ENCODE measurements around the gene DTNBP1.

The DTNBP1 gene

DNA sequence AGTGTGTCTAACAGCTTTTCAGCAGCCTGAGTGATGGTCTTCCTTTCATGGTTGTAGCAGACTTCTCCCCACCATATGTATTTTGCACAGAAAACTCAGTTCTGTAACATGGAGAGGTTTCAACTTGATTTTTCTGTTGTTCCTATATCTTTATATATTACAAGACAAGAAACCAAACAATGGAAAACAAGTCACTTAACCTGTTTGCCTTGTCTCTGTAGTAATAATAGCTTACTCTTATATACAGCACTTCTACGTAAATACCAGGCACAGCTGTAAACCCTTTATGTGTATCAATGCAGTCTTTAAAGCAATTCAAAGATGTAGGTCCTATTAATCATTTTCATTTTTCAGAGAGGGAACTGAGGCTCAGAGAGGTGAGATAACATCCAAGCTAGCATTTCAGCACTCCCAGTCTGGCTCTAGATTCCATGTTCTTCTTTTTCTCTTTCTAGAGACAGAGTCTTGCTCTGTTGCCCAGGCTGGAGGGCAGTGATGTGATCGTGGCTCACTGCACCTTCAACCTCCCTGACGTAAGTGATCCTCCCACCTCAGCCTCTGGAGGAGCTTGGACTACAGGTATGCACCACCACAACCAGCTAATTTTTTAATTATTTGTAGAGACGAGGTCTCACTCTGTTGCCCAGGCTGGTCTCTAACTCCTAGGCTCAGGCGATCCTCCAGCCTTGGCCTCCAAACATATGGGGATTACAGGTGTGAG, 90.4 kb downstream of the DTNBP1 start:
- in situ Hi-C loops (cut with HindIII; ENCODE audit: low sequenced_read_pairs), result no loop called here
- no peak overlapping the region for H3K4me3 ChIP-seq (ENCODE audit: low read depth, low read length)
- no peak for TF ChIP-seq CTCF (IDR thresholded peaks at IDR 0.05; ENCODE audit: low read depth, low read length)
- DNase-seq (ENCODE audit: low read depth, low spot score), result no peak

- DNase-seq (ENCODE audit: low read depth, low spot score), result no peak
- no peak for TF ChIP-seq CTCF (IDR thresholded peaks at IDR 0.05; ENCODE audit: low read depth, low read length)
- in situ Hi-C loops (cut with HindIII; ENCODE audit: low sequenced_read_pairs), result no loop called here
- no peak overlapping the region for H3K4me3 ChIP-seq (ENCODE audit: low read depth, low read length)
Observed at GRCh38 chr6:15570171-15570570, 92.7 kb downstream of the DTNBP1 start.

DNA sequence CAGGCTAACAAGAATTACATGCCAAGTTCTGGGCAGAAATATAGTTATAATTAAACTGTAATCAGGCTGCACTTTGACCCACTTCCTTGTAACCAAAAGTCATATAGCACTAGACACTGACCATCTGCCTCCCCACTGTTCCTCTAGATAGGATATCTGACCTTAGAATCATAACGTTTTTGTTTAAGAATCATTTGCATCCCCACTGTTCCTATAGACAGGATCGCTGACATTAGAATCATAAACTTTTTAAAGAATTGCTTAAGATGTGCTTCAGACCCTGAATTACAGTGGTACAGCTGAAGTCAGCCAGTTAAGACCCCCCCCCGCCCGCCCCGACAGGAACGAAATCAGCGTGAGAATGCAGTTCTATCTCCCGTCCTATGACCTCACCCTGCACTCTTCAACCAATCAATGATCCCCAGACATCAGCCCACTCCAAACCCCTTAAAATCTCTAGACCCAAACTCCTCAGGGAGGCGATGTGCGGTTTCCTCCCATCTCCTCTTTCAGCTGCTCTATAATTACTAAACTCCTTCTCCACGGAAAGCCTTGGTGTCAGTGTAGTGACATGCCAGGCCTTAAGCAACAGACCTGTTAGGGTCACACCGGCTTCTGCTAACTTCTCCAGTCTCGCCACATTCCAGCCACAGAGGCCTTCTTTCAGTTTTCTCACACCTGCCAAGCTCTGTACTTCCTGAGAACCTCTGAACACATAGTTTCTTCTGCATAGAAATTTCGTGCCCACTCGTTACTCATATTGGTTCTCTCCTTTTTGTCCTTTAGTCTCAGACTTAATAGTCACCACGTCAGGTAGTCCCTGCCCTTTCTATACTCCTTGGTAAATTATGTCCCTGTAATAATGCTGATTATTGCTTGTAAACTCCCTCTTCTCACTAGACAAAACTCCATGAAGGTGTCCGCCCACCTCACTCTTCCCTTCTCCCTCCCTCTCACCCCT, 93.5 kb downstream of the DTNBP1 start:
- in situ Hi-C loops (cut with HindIII; ENCODE audit: low sequenced_read_pairs), result no loop called here
- no peak for DNase-seq (ENCODE audit: low read depth, low spot score)
- H3K4me3 ChIP-seq (ENCODE audit: low read depth, low read length), result no peak overlapping the region
- no peak for TF ChIP-seq CTCF (IDR thresholded peaks at IDR 0.05; ENCODE audit: low read depth, low read length)

- in situ Hi-C loops (cut with HindIII; ENCODE audit: low sequenced_read_pairs), result no loop called here
Observed at GRCh38 chr6:15562977-15563376, 99.9 kb downstream of the DTNBP1 start.

GRCh38 chr6:15561447-15562199, 101.2 kb downstream of the DTNBP1 start:
- in situ Hi-C loops (cut with HindIII; ENCODE audit: low sequenced_read_pairs), result no loop called here
- no peak for TF ChIP-seq CTCF (IDR thresholded peaks at IDR 0.05; ENCODE audit: low read depth, low read length)
- no peak for DNase-seq (ENCODE audit: low read depth, low spot score)
- no peak overlapping the region for H3K4me3 ChIP-seq (ENCODE audit: low read depth, low read length)

More at GRCh38 chr6:15562977-15563376, 99.9 kb downstream of the DTNBP1 start:
- no peak overlapping the region for H3K4me3 ChIP-seq (ENCODE audit: low read depth, low read length)
- no peak for DNase-seq (ENCODE audit: low read depth, low spot score)
- no peak for TF ChIP-seq CTCF (IDR thresholded peaks at IDR 0.05; ENCODE audit: low read depth, low read length)

GRCh38 chr6:15560713-15561112, 102.1 kb downstream of the DTNBP1 start:
- in situ Hi-C loops (cut with HindIII; ENCODE audit: low sequenced_read_pairs), result no loop called here
- H3K4me3 ChIP-seq (ENCODE audit: low read depth, low read length), result no peak overlapping the region
- TF ChIP-seq CTCF (IDR thresholded peaks at IDR 0.05; ENCODE audit: low read depth, low read length), result no peak
- DNase-seq (ENCODE audit: low read depth, low spot score), result no peak
